ENCODE measurements around the gene LENG8. TPM values are rescaled to one million over a fixed set of nuclear protein-coding genes. Genes with fewer than 3 reads are reported as not detected.

The LENG8 gene
- total RNA-seq, 4 donors from 2014 or later: 57.9 to 195 (median 64.1) TPM

DNA sequence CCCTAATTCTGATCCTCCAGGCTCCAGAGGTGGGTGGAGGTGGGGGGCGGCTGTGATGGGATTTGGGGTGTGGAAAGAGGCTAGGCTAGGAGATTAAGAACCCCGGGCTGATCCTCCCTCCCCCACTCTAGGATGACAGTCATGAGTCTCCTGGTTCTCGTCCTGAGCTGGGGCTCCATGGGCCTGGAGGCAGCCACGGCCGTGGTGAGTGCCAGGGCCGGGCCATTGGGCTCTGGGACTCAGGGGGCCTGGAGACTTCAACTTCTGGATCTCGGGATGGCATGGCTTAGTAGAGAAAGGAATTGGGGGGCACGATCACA is 19.9 kb upstream of the LENG8 start:
- no peak for DNase-seq (ENCODE audit: low spot score in 2 of 2)
- no peak overlapping the region for H3K4me3 ChIP-seq (ENCODE audit: low read depth, poor library complexity, severe bottlenecking)
- WGBS, 2 donors: 48 to 53% methylated on average over 8 of the region's 8 CpGs
- TF ChIP-seq POLR2A (IDR thresholded peaks at IDR 0.05) (no peak), CTCF (IDR thresholded peaks at IDR 0.05) (no peak)
- intact Hi-C loops (cut with DNase I; ENCODE audit: low total_unique reads): no loop called here

DNA sequence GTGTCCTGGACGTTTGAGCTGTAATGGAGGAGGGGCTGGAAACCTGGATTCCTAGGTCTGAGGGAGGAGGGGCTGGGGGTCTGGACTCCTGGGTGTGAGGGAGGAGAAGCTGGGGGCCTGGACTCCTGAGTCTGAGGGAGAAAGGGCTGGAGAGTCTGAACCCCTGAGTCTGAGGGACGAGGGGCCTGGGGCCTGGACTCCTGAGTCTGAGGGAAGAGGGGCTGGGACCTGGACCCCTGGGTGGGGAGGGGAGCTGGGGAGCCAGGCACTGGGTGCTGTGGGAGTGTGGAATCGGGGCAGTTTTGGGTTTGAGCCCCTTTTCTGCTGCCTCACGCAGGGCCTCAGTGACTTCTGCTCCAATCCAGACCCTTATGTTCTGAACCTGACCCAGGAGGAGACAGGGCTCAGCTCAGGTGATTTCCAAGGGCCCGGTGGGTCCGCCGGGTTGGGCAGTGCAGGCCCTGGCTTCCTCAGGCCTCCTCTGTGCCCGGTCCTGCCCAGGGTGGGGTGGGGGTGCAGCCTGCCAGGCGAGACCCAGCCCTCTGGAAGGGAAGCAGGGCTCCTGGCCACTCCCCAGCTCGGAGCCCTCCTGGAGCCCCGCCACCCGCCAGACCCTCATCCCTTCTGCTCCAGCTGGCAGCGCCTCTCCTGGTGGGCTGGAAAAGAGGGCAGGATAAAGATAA is 19.3 kb upstream of the LENG8 start:
- intact Hi-C loops (cut with DNase I; ENCODE audit: low total_unique reads): no loop called here
- no peak overlapping the region for H3K4me3 ChIP-seq (ENCODE audit: low read depth, poor library complexity, severe bottlenecking)
- WGBS, 2 donors: 38 to 55% methylated on average over 11 to 12 of the region's 13 CpGs
- DNase-seq (ENCODE audit: low spot score in 2 of 2): no peak
- TF ChIP-seq POLR2A (IDR thresholded peaks at IDR 0.05): no peak
- TF ChIP-seq CTCF (IDR thresholded peaks at IDR 0.05): no peak

DNA sequence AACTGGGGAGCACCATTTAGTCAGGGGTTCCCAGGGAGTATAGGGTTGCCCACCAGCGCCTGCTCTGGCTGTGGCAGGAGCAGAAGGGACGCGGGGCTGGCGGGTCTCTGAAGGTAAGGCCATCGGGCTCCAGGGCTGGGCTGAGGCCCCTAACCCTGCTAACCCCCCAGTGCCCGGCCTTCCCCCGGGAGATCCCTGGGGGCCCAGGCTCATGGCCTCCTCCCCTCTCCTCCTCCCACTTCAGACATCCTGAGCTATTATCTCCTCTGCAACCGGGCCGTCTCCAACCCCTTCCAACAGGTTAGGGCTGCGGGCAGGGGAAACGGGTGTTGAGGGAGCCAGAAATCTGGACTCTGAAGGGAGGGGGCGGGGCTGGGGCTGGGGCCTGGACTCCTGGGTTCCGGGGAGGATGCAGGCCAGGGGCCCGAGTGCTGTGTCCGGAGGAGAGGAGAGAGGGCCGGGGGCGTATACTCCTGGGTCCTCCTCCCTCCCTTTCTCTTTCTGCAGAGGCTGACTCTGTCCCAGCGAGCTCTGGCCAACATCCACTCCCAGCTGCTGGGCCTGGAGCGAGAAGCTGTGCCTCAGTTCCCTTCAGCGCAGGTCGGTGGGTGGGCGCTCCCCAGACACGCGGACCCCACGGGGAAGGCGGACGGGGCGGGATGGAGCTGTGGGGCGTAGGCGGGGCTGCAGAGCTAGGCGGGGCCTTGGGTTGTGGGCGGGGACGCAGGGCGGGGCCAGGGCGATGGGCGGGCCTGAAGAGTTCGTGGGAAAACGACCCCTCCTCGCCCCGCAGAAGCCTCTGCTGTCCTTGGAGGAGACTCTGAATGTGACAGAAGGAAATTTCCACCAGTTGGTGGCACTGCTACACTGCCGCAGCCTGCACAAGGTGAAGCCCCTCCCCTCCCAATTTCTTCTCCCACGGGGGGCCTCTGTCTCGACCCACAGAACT is 18.4 kb upstream of the LENG8 start:
- no peak for TF ChIP-seq POLR2A (IDR thresholded peaks at IDR 0.05)
- TF ChIP-seq CTCF (IDR thresholded peaks at IDR 0.05): no peak
- intact Hi-C loops (cut with DNase I; ENCODE audit: low total_unique reads): no loop called here
- no peak for DNase-seq (ENCODE audit: low spot score in 2 of 2)
- 5 to 6% methylated on average over 38 to 43 of the region's 43 CpGs for WGBS, 2 donors
- no peak overlapping the region for H3K4me3 ChIP-seq (ENCODE audit: low read depth, poor library complexity, severe bottlenecking)

DNA sequence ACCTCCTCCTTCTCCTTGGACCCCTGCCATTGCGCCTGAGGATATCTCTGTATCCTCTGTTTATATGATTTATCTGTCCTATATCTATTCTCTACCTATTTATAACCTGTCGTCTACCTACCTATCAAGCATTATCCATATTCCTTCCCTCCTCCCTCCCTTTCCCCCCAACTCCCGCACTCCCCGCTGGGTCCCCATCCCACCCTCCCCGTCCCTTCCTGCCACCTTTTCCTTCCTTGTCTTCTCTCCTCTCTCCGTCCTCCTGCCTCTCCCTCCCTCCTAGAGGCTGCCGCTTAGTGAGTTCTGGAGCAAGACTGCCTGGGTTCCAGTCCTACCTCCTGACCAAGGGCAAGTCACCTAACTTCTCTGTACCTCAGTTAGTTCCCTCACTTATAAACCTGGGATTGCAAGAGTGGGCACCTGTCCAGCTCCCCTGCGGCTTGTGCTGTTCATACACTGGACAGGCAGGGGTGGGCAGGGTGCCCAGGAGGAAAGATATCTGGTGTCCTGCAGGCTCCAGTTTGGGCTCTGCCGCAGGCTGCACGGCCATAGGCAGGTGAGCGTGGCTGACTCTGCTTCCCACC is 17.7 kb upstream of the LENG8 start:
- DNase-seq (ENCODE audit: low spot score in 2 of 2): no peak

DNA sequence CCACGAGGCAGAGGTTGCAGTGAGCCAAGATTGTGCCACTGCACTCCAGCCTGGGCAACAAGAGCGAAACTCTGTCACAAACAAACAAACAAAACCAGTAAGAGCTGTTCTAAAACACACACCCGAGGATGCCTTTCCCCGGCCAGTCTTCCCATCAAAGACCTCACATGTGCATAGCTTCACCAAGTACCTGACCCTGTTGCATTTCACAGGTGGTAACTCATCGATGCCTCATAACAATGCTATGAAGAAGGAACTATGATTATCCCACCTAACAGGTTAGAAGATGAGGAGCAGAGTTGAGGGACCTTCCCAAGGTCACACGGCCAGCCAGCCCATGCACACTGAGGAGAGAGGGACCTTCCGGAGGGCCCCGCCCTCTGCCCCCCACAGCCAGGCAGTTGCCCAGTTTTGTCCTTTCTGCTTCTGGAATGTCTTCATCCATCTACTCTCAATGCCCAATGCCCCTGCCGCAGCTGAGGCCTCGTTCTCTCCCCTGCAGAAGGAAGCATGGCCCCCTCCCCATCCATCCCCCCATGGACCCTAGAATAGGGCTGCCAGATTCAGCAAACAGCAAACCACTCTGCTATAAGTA is 16.8 kb upstream of the LENG8 start:
- TF ChIP-seq POLR2A (IDR thresholded peaks at IDR 0.05) (no peak), CTCF (IDR thresholded peaks at IDR 0.05) (no peak)
- no peak for DNase-seq (ENCODE audit: low spot score in 2 of 2)
- WGBS, 2 donors: 69 to 70% methylated on average over 10 of the region's 10 CpGs
- intact Hi-C loops (cut with DNase I; ENCODE audit: low total_unique reads): no loop called here
- no peak overlapping the region for H3K4me3 ChIP-seq (ENCODE audit: low read depth, poor library complexity, severe bottlenecking)

More for the DNA sequence above, 17.7 kb upstream of the LENG8 start:
- no peak for TF ChIP-seq CTCF (IDR thresholded peaks at IDR 0.05)
- no peak for TF ChIP-seq POLR2A (IDR thresholded peaks at IDR 0.05)
- no peak overlapping the region for H3K4me3 ChIP-seq (ENCODE audit: low read depth, poor library complexity, severe bottlenecking)
- intact Hi-C loops (cut with DNase I; ENCODE audit: low total_unique reads): no loop called here
- WGBS, 2 donors: 22 to 30% methylated on average over 11 of the region's 11 CpGs

Data from lower leg skin (tissue), 4 donors.